ENCODE data around the gene OPA3.

DNA sequence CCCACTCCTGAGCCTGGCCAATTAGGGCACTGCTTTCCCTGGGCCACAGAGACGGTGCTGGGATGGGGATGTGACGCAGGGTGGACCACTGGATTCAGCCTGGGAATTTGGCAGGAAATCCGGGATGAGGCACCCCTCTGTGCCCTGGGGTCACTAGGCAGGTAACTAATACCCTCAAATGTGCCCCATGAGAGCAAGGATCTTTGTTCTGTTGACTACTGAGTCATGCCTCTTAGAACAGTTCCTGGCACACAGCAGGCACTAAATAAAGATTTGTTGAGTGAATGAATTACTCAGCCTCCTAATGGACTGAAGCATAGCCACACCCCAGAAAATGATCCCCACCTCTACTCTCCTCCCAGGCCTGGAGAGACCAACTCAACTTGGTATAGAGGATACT, 15.9 kb downstream of the OPA3 start:
- TF ChIP-seq, protein P1, sequence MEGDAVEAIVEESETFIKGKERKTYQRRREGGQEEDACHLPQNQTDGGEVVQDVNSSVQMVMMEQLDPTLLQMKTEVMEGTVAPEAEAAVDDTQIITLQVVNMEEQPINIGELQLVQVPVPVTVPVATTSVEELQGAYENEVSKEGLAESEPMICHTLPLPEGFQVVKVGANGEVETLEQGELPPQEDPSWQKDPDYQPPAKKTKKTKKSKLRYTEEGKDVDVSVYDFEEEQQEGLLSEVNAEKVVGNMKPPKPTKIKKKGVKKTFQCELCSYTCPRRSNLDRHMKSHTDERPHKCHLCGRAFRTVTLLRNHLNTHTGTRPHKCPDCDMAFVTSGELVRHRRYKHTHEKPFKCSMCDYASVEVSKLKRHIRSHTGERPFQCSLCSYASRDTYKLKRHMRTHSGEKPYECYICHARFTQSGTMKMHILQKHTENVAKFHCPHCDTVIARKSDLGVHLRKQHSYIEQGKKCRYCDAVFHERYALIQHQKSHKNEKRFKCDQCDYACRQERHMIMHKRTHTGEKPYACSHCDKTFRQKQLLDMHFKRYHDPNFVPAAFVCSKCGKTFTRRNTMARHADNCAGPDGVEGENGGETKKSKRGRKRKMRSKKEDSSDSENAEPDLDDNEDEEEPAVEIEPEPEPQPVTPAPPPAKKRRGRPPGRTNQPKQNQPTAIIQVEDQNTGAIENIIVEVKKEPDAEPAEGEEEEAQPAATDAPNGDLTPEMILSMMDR (IDR thresholded peaks at IDR 0.05), result no peak
- TF ChIP-seq POLR2A (IDR thresholded peaks at IDR 0.05), result no peak
